Neuronal stem cell (in vitro differentiated cells): Measurements from ENCODE around the gene SPDYE3.
"Not testable (repeated sequence)": the region's sequence is repeated elsewhere in the genome, so short reads cannot be mapped to it uniquely, and the experiment has no call there.

Source experiments
- DNase-seq: peaks from one replicate; pipeline ENCODE4 v3.0.0-alpha.2; 2013; ENCODE audit warnings: low spot score
- H2AFZ ChIP-seq: one replicate; pipeline ENCODE4 v1.6.1; 2013; ENCODE audit warnings: mild to moderate bottlenecking, low read length, inconsistent platforms
- H2AK5ac ChIP-seq: 2 replicates; pipeline ENCODE4 v1.6.1; 2013; ENCODE audit warnings: low read depth, mild to moderate bottlenecking, inconsistent platforms, low read length, moderate library complexity, mixed read lengths
- H2BK120ac ChIP-seq: 2 replicates; pipeline ENCODE4 v1.6.1; 2013; ENCODE audit warnings: low read depth, mild to moderate bottlenecking, inconsistent platforms, low read length, moderate library complexity, mixed read lengths
- H2BK12ac ChIP-seq: one replicate; pipeline ENCODE4 v1.6.1; 2013; ENCODE audit warnings: low read length, inconsistent platforms
- H2BK15ac ChIP-seq: 2 replicates; pipeline ENCODE4 v1.6.1; 2013; ENCODE audit warnings: mild to moderate bottlenecking, low read length, inconsistent platforms, mixed read lengths
- H2BK5ac ChIP-seq: one replicate; pipeline ENCODE4 v1.6.1; 2013; ENCODE audit warnings: inconsistent platforms, mild to moderate bottlenecking, low read length, moderate library complexity
- H3K14ac ChIP-seq: one replicate; pipeline ENCODE4 v1.6.1; 2013; ENCODE audit warnings: low read length, inconsistent platforms
- H3K18ac ChIP-seq: 2 replicates; pipeline ENCODE4 v1.6.1; 2013; ENCODE audit warnings: low read length, inconsistent platforms
- H3K23ac ChIP-seq: 2 replicates; pipeline ENCODE4 v1.6.1; 2013; ENCODE audit warnings: low read depth, mild to moderate bottlenecking, mixed read lengths, low read length, inconsistent platforms; ENCODE audit not compliant: poor library complexity
- H3K27ac ChIP-seq: replicated peaks from 3 replicates; pipeline ENCODE4 v1.5.1; 2013; ENCODE audit warnings: low read length, inconsistent platforms
- H3K27me3 ChIP-seq, 3 experiments: 2 replicates each; pipeline ENCODE4 v1.6.1; 2013; ENCODE audit warnings: low read length in 3 of 3, mild to moderate bottlenecking in 2 of 3, inconsistent platforms in 1 of 3, low read depth in 1 of 3, mixed read lengths in 1 of 3, moderate library complexity in 1 of 3; ENCODE audit not compliant: control insufficient read depth in 3 of 3, insufficient read depth in 3 of 3
- H3K36me3 ChIP-seq, 2 donors: replicated peaks in 1 of 2; 2 replicates each; pipeline ENCODE4 v1.6.1; 2013; ENCODE audit warnings: low read length in 2 of 2; ENCODE audit not compliant: control insufficient read depth in 2 of 2, insufficient read depth in 2 of 2
- H3K4ac ChIP-seq: 2 replicates; pipeline ENCODE4 v1.6.1; 2013; ENCODE audit warnings: inconsistent platforms, mild to moderate bottlenecking, low read length, moderate library complexity
- H3K4me1 ChIP-seq, 2 donors: 1 replicate in 1 of 2; 2 replicates in 1 of 2; pipeline ENCODE4 v1.6.1; 2013; ENCODE audit warnings: low read length in 2 of 2, low read depth in 1 of 2; ENCODE audit not compliant: control insufficient read depth in 2 of 2, insufficient read depth in 1 of 2
- H3K4me2 ChIP-seq: one replicate; pipeline ENCODE4 v1.6.1; 2013; ENCODE audit warnings: mild to moderate bottlenecking, low read length, inconsistent platforms; ENCODE audit not compliant: insufficient read depth, poor library complexity, severe bottlenecking
- H3K4me3 ChIP-seq, 2 donors: 2 replicates each; pipeline ENCODE4 v1.5.1; 2013; ENCODE audit warnings: low read length in 2 of 2, mild to moderate bottlenecking in 2 of 2, inconsistent platforms in 1 of 2, moderate library complexity in 1 of 2
- H3K79me1 ChIP-seq: one replicate; pipeline ENCODE4 v1.6.1; 2013; ENCODE audit warnings: low read depth, mild to moderate bottlenecking, inconsistent platforms, low read length, moderate library complexity
- H3K9ac ChIP-seq: one replicate; pipeline ENCODE4 v1.6.1; 2013; ENCODE audit warnings: mild to moderate bottlenecking, low read depth, low read length, inconsistent platforms; ENCODE audit not compliant: poor library complexity
- H3K9me3 ChIP-seq, 2 donors: replicated peaks in 1 of 2; 2 replicates each; pipeline versions ENCODE3 to v1.6.1; 2013; ENCODE audit warnings: low read length in 2 of 2, mild to moderate bottlenecking in 2 of 2, inconsistent platforms in 1 of 2, low read depth in 1 of 2, mixed read lengths in 1 of 2, moderate library complexity in 1 of 2; ENCODE audit not compliant: control insufficient read depth in 2 of 2, insufficient read depth in 1 of 2
- H4K8ac ChIP-seq: one replicate; pipeline ENCODE4 v1.6.1; 2013; ENCODE audit warnings: low read depth, mild to moderate bottlenecking, inconsistent platforms, low read length, moderate library complexity
- H4K91ac ChIP-seq: one replicate; pipeline ENCODE4 v1.6.1; 2013; ENCODE audit warnings: low read length, low read depth, mild to moderate bottlenecking, inconsistent platforms; ENCODE audit not compliant: poor library complexity
- WGBS, 2 donors: extraction: QIAGEN DNeasy Blood & Tissue Kit; methylation state at CpG; one replicate each; pipeline ENCODE4 v1.1.7; 2013; ENCODE audit warnings: missing lambda C conversion rate in 2 of 2, mixed read lengths in 1 of 2; ENCODE audit not compliant: insufficient read length in 2 of 2, insufficient replicate concordance in 1 of 2; ENCODE audit errors: extremely low coverage in 2 of 2; 5-methylcytosine and 5-hydroxymethylcytosine counted together

Gene SPDYE3

DNA sequence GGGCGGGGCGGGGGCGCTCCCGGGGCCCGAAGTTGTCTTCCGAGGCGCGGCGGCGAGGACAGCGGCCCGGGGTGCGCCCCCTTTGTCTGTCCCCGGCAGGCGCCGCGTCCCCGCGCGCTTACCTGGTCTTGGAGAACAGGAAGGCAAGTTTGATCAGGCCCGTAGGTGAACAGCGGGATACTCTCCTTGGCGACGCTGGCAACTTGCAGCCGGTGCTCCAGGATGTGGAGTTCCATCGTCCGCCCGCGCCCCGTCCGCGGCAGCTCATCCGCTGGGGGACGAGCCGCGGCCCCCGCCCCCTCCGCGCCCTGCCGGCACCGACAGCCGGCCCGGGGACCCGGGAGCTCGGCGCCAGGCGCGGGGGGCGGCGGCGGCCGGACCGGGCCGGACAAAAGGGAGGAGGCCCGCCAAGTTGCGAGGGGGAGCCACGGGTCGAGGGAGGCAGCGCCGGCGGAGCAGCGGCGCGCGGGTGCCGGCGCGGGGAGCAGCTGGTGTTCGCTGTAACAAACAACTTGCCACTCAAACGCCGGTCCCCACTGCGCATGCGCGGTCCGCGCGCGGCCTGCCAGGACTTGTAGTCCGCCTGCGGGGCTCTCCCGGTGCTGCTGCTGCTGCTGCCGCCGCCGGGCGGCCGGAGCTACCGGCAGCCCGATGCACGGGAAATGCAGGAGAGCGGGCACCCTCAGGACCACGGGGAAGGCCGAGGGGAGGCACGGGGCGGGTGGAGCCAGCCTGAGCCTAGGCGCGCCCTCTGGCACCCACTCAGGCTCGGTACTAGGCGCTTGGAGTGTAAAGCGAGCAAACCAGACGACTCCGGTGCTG lies 35.6 kb upstream of the SPDYE3 start:
- no peak overlapping the region for H2BK12ac ChIP-seq
- peak overlapping the region; percentile 65 for H3K4me2 ChIP-seq
- no peaks in the 10 kb centered on the region for H3K27me3 ChIP-seq
- peak overlapping the region; percentile 90 for H3K18ac ChIP-seq
- no peak overlapping the region for H2AK5ac ChIP-seq
- H2BK120ac ChIP-seq, result no peak overlapping the region
- H2BK15ac ChIP-seq, result no peak overlapping the region
- H4K91ac ChIP-seq, result no peak overlapping the region
- no peak overlapping the region for H3K14ac ChIP-seq
- H3K79me1 ChIP-seq, result peaks cover 4% of the 10 kb centered on the region
- H4K8ac ChIP-seq, result no peak overlapping the region
- H2BK5ac ChIP-seq, result no peak overlapping the region
- no peak overlapping the region for H3K4ac ChIP-seq
- H3K23ac ChIP-seq, result peak overlapping the region; percentile 65
- no CpG with 5 or more reads among the region's 101 CpGs for WGBS, 2 donors
- peaks cover 1 to 3% of the 10 kb centered on the region in 2 donors for H3K36me3 ChIP-seq
- H3K4me3 ChIP-seq, result peak overlapping the region; percentile 73 to 89
- peak overlapping the region; percentile 77 for H3K9ac ChIP-seq
- peaks cover 6 to 10% of the 10 kb centered on the region in 2 donors for H3K4me1 ChIP-seq
- no peaks in the 10 kb centered on the region for H3K9me3 ChIP-seq
- peak overlapping the region; percentile 96 for H2AFZ ChIP-seq
- H3K27ac ChIP-seq, result peak overlapping the region; percentile 56
- DNase-seq, result peak; percentile 97

DNA sequence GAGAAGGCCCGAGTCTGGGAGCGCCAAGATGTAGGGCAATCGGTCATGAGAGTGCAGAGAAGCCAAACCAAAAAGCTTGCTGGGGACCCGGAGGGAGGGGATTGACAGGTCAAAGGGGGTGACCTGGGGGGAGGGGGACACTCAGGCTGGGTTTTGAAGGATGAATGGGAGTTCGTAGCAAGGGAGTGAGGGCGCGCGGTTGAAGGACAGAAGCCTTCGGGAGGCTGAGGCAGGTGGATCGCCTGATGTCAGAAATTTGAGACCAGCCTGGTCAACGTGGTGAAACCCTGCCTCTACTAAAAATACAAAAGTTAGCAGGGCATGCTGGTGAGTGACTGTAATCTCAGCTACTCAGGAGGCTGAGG lies 35.0 kb upstream of the SPDYE3 start:
- not testable (repeated sequence) for H2BK5ac ChIP-seq, H3K27ac ChIP-seq, H3K9ac ChIP-seq

GRCh38 chr7:100275120-100275519 lies 32.4 kb upstream of the SPDYE3 start:
- Histone ChIP-seq H3K36me3 (peaks cover 0 to 5% of the 10 kb centered on the region in 2 donors), H2AK5ac (no peak overlapping the region), H3K14ac (no peak overlapping the region), H3K4me2 (no peak overlapping the region), H2BK15ac (no peak overlapping the region), H3K18ac (no peak overlapping the region), H3K23ac (no peak overlapping the region), H3K9ac (no peak overlapping the region), H4K8ac (no peak overlapping the region), H3K79me1 (no peaks in the 10 kb centered on the region), H4K91ac (no peak overlapping the region), H3K27me3 (no peaks in the 10 kb centered on the region), H2BK120ac (no peak overlapping the region), H2AFZ (no peak overlapping the region), H3K4me3 (no peak overlapping the region), H2BK12ac (no peak overlapping the region), H3K27ac (no peak overlapping the region), H3K4ac (no peak overlapping the region), H3K4me1 (peaks cover 1 to 2% of the 10 kb centered on the region in 2 donors), H3K9me3 (no peaks in the 10 kb centered on the region), H2BK5ac (no peak overlapping the region)
- no CpG with 5 or more reads among the region's 1 CpG for WGBS, 2 donors
- no peak for DNase-seq

More for the DNA sequence above, 35.0 kb upstream of the SPDYE3 start:
- not testable (repeated sequence) for H3K4me1 ChIP-seq, H3K27me3 ChIP-seq, H3K18ac ChIP-seq, H3K14ac ChIP-seq, H2BK12ac ChIP-seq, H2BK120ac ChIP-seq, H3K9me3 ChIP-seq, H2AK5ac ChIP-seq, H3K79me1 ChIP-seq, H2BK15ac ChIP-seq, DNase-seq, H3K23ac ChIP-seq, H3K4ac ChIP-seq, H4K91ac ChIP-seq, H3K36me3 ChIP-seq, H4K8ac ChIP-seq
- peak overlapping the region; percentile 73 to 89 for H3K4me3 ChIP-seq
- WGBS, 2 donors, result no CpG with 5 or more reads among the region's 11 CpGs
- peak overlapping the region; percentile 62 for H3K4me2 ChIP-seq
- H2AFZ ChIP-seq, result peak overlapping the region; percentile 96

DNA sequence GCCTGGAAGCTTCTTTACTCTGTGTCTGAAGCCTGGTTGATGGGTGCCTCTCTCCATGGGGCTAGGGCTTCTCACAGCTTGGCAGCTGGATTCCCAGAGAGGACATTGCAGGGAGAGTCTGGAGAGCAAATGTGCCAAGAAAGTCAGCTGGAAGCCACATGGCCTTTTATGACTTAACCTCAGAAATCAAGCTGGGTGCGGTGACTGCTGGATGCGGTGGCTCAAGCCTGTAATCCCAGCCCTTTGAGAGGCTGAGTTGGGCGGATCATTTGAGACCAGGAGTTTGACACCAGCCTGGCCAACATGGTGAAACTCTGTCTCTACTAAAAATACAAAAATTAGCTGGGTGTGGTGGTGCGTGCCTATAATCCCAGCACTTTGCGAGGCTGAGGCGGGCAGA lies 31.4 kb upstream of the SPDYE3 start:
- not testable (repeated sequence) for H3K79me1 ChIP-seq, H2BK120ac ChIP-seq, H3K27me3 ChIP-seq, H2BK5ac ChIP-seq, H3K4me2 ChIP-seq, H2BK12ac ChIP-seq, H3K4me3 ChIP-seq, H4K91ac ChIP-seq, H2AK5ac ChIP-seq, H3K36me3 ChIP-seq, H3K23ac ChIP-seq, H2AFZ ChIP-seq, H3K18ac ChIP-seq, H3K4ac ChIP-seq, H3K27ac ChIP-seq, H3K4me1 ChIP-seq, H3K14ac ChIP-seq, DNase-seq, H3K9me3 ChIP-seq, H3K9ac ChIP-seq, H4K8ac ChIP-seq, H2BK15ac ChIP-seq
- WGBS, 2 donors, result no CpG with 5 or more reads among the region's 6 CpGs
